EH (cell line): Measurements from ENCODE around the gene RNF222.

ENCODE experiments used
- DNase-seq: peaks from one replicate; pipeline ENCODE4 v3.0.0-alpha.2; 2015; ENCODE audit warnings: low read depth

RNF222 gene

DNA sequence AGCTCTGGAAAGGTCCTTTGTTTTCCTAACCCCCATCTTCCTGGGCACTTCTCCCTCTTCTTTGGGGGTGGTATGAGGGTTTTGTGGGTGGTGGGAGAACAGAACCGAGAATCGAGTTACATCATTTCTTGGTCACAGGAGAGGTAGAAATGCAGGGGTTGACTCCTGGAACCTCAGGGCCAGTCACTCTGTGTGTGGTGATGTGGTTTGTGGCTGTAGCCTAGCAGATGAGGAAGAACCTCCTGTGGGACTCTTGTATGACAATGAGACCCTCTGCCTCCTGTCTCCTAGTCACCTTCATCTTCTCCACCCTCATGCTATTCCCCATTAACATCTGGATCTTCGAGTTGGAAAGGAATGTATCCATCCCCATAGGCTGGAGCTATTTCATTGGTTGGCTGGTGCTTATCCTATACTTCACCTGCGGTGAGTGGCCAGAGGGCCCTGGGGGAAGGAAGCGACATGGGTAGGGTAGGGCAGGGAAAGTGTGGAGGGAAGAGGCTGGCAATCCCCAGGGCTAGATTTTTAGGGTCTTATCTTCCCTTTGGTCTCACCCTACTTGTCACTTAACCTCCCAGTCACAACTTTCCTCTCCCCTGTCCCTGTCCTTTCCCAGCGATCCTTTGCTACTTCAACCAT is 52.5 kb downstream of the RNF222 start:
- no peak for DNase-seq

- no peak for DNase-seq
Observed at GRCh38 chr17:8341456-8341855, 56.2 kb downstream of the RNF222 start.
